Right lobe of liver (tissue), 4 donors: ENCODE measurements around the gene AMMECR1L.

Experiments
- CTCF ChIP-seq, 4 donors: fragments of 200-600 bp in 3 of 4; fragments of 450-650 bp in 1 of 4; IDR thresholded peaks; one replicate each; pipeline versions ENCODE4 v1.5.1 to v1.8.0; 2016 to 2022; ENCODE audit warnings: antibody characterized with exemption in 4 of 4, mild to moderate bottlenecking in 2 of 4
- POLR2A ChIP-seq: fragments of 450-650 bp; IDR thresholded peaks from one replicate; pipeline ENCODE4 v1.6.1; 2017; ENCODE audit warnings: antibody characterized with exemption, mild to moderate bottlenecking
- donor health status: DM: no; HTN: no; CAD: no.
- donor health status: DM: no; HTN: no; CAD: no.
- donor health status: DM: no; HTN: yes; CAD: no.

GRCh38 chr2:127879899-127880298 lies 5.9 kb downstream of the AMMECR1L start:
- TF ChIP-seq CTCF (IDR thresholded peaks at IDR 0.05) (no peak), POLR2A (no peak)
